Prostate gland (tissue), 2 donors: Measurements from ENCODE around the gene RMI2. TPM values are rescaled to one million over a fixed set of nuclear protein-coding genes. Genes with fewer than 3 reads are reported as not detected.

ENCODE experiments used
- DNase-seq: peaks from one replicate; pipeline ENCODE4 v3.0.0-alpha.2; 2019; ENCODE audit warnings: low spot score
- H3K27ac ChIP-seq, 2 donors: fragments of 200-600 bp; sonication (generic); 2 replicates each; pipeline ENCODE4 v1.5.1; 2017 to 2019
- H3K27me3 ChIP-seq: fragments of 200-600 bp; sonication (generic); replicated peaks from 2 replicates; pipeline ENCODE4 v1.5.1; 2019; ENCODE audit not compliant: insufficient read depth
- H3K36me3 ChIP-seq, 2 donors: fragments of 200-600 bp; sonication (generic); 1 replicate in 1 of 2; 2 replicates in 1 of 2; pipeline versions ENCODE4 v1.5.1 to v1.8.1; 2017 to 2019
- H3K4me1 ChIP-seq: fragments of 200-600 bp; sonication (generic); replicated peaks from 2 replicates; pipeline ENCODE4 v1.5.1; 2019
- H3K4me3 ChIP-seq, 2 donors: fragments of 200-600 bp; sonication (generic); 2 replicates each; pipeline ENCODE4 v1.5.1; 2017 to 2019
- H3K9me3 ChIP-seq: fragments of 200-600 bp; sonication (generic); 2 replicates; pipeline ENCODE4 v1.5.1; 2017
- CTCF ChIP-seq, 4 experiments: fragments of 200-600 bp in 2 of 4; fragments of 450-650 bp in 2 of 4; sonication (generic) in 2 of 4; IDR thresholded peaks; 1 replicate in 3 of 4; 2 replicates in 1 of 4; pipeline ENCODE4 v1.5.1; 2016 to 2019; ENCODE audit warnings: antibody characterized with exemption in 4 of 4, mild to moderate bottlenecking in 2 of 4, moderate library complexity in 2 of 4
- POLR2A ChIP-seq: fragments of 450-650 bp; IDR thresholded peaks from one replicate; pipeline ENCODE4 v1.6.1; 2016; ENCODE audit warnings: antibody characterized with exemption, mild to moderate bottlenecking
- POLR2AphosphoS5 ChIP-seq: sonication (generic); formaldehyde crosslinking; IDR thresholded peaks from one replicate; pipeline ENCODE4 v1.6.1; 2017; ENCODE audit warnings: antibody characterized with exemption
- WGBS: methylation state at CpG from one replicate; pipeline ENCODE4 v1.1.5; 2018; 5-methylcytosine and 5-hydroxymethylcytosine counted together
- intact Hi-C: fragments of 100-400 bp; cut with DNase I; formaldehyde crosslinking; loops from one replicate; pipeline ENCODE4 v1.14.2; 2022
- total RNA-seq, 2 donors: library from RNA; depleted of rRNA; stranded (reverse); fragments of >200 nt; gene quantifications; one replicate each; pipeline ENCODE4 v1.1.0, GENCODE V29; 2016

RMI2 gene
- total RNA-seq, 2 donors from 2014 or later: 6.0 to 16.3 TPM

GRCh38 chr16:11315510-11315909, 29.7 kb upstream of the RMI2 start:
- WGBS: 18% methylated on average over 13 of the region's 13 CpGs
- TF ChIP-seq CTCF (IDR thresholded peaks at IDR 0.05) (no peak), POLR2A (no peak), POLR2AphosphoS5 (no peak)
- no peaks in the 10 kb centered on the region for H3K36me3 ChIP-seq
- no peak overlapping the region for H3K27ac ChIP-seq
- DNase-seq: no peak
- no peaks in the 10 kb centered on the region for H3K9me3 ChIP-seq
- no peak overlapping the region for H3K4me3 ChIP-seq
- H3K27me3 ChIP-seq: no peaks in the 10 kb centered on the region
- H3K4me1 ChIP-seq: no peaks in the 10 kb centered on the region
- intact Hi-C loops: no loop called here

- TF ChIP-seq CTCF (IDR thresholded peaks at IDR 0.05) (no peak), POLR2A (no peak), POLR2AphosphoS5 (no peak)
Observed at GRCh38 chr16:11316331-11317015, 28.8 kb upstream of the RMI2 start.

GRCh38 chr16:11318817-11319216, 26.4 kb upstream of the RMI2 start:
- 94% methylated on average over 8 of the region's 8 CpGs for WGBS
- no peaks in the 10 kb centered on the region for H3K4me1 ChIP-seq
- no peak for DNase-seq
- no peaks in the 10 kb centered on the region for H3K27me3 ChIP-seq
- intact Hi-C loops: no loop called here
- no peak overlapping the region for H3K27ac ChIP-seq
- H3K4me3 ChIP-seq: no peak overlapping the region
- no peaks in the 10 kb centered on the region for H3K36me3 ChIP-seq
- no peaks in the 10 kb centered on the region for H3K9me3 ChIP-seq
- TF ChIP-seq POLR2A (no peak), POLR2AphosphoS5 (no peak), CTCF (IDR thresholded peaks at IDR 0.05) (no peak)

More at GRCh38 chr16:11316331-11317015, 28.8 kb upstream of the RMI2 start:
- Histone ChIP-seq H3K36me3 (no peaks in the 10 kb centered on the region), H3K27ac (no peak overlapping the region), H3K27me3 (no peaks in the 10 kb centered on the region), H3K4me1 (no peaks in the 10 kb centered on the region), H3K4me3 (no peak overlapping the region), H3K9me3 (no peaks in the 10 kb centered on the region)
- intact Hi-C loops: no loop called here
- 80% methylated on average over 23 of the region's 23 CpGs for WGBS
- no peak for DNase-seq

- DNase-seq: no peak
- TF ChIP-seq POLR2AphosphoS5: no peak
- no peak for TF ChIP-seq POLR2A
- no peak for TF ChIP-seq CTCF (IDR thresholded peaks at IDR 0.05)
- no peaks in the 10 kb centered on the region for H3K27me3 ChIP-seq
- no peaks in the 10 kb centered on the region for H3K9me3 ChIP-seq
- H3K4me3 ChIP-seq: no peak overlapping the region
- 57% methylated on average over 8 of the region's 8 CpGs for WGBS
- no peaks in the 10 kb centered on the region for H3K4me1 ChIP-seq
- intact Hi-C loops: no loop called here
- H3K36me3 ChIP-seq: no peaks in the 10 kb centered on the region
- no peak overlapping the region for H3K27ac ChIP-seq
Observed at GRCh38 chr16:11319529-11320146, 25.6 kb upstream of the RMI2 start.

GRCh38 chr16:11320170-11320569, 25.1 kb upstream of the RMI2 start:
- intact Hi-C loops: no loop called here
- Histone ChIP-seq H3K36me3 (no peaks in the 10 kb centered on the region), H3K27me3 (no peaks in the 10 kb centered on the region), H3K4me1 (no peaks in the 10 kb centered on the region), H3K27ac (no peak overlapping the region), H3K4me3 (no peak overlapping the region), H3K9me3 (no peaks in the 10 kb centered on the region)
- 87% methylated on average over 9 of the region's 10 CpGs for WGBS
- no peak for TF ChIP-seq POLR2A
- no peak for TF ChIP-seq POLR2AphosphoS5
- TF ChIP-seq CTCF (IDR thresholded peaks at IDR 0.05): no peak
- DNase-seq: no peak
